Measurements from ENCODE around the gene DOLK.
A peak's percentile ranks its signal among the peaks of the same experiment; 100 is the strongest.

The DOLK gene

GRCh38 chr9:128933731-128934130 is 13.7 kb downstream of the DOLK start:
- no peak for DNase-seq (ENCODE audit: low read depth in 2 of 2)

- no peak for DNase-seq (ENCODE audit: low read depth in 2 of 2)
Measured at GRCh38 chr9:128929560-128929959, 17.8 kb downstream of the DOLK start.

DNA sequence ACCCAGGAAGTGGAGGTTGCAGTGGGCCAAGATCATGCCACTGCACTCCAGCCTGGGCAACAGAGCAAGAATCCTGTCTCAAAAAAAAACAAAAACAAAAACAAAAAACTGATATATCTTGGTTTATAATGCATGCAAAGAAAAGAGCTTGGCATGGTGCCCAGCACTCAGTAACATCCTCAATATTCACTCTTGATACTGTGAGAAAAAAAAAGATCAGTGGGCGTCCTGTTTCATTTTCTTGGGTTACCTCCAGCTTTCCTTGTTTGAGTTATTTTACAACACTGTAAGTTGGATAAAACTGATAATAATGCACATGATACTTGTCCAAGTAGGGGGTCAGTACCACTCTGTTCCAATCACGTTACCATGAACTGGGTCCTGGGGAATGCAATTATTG is 18.8 kb downstream of the DOLK start:
- no peak for DNase-seq (ENCODE audit: low read depth in 2 of 2)

- DNase-seq (ENCODE audit: low read depth in 2 of 2), result peak in 1 of 2 experiments; percentile 43
Measured at GRCh38 chr9:128927731-128928411, 19.5 kb downstream of the DOLK start.

DNA sequence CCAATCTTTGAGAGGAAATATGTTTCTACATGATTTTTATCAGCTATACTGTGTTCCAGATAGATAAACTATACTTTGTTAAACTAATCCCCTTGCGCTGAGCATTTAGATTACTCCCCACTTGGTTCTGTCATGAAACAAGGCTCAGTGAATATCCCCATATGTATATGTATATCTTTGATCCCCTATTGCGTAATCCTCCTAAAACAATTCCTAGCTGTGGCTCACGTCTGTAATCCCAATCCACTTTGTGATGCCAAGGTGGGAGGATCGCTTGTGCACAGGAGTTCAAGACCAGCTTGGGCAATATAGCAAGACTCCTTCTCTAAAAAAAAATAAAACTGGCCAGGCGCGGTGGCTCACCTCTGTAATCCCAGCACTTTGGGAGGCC is 23.9 kb downstream of the DOLK start:
- no peak for DNase-seq (ENCODE audit: low read depth in 2 of 2)

DNA sequence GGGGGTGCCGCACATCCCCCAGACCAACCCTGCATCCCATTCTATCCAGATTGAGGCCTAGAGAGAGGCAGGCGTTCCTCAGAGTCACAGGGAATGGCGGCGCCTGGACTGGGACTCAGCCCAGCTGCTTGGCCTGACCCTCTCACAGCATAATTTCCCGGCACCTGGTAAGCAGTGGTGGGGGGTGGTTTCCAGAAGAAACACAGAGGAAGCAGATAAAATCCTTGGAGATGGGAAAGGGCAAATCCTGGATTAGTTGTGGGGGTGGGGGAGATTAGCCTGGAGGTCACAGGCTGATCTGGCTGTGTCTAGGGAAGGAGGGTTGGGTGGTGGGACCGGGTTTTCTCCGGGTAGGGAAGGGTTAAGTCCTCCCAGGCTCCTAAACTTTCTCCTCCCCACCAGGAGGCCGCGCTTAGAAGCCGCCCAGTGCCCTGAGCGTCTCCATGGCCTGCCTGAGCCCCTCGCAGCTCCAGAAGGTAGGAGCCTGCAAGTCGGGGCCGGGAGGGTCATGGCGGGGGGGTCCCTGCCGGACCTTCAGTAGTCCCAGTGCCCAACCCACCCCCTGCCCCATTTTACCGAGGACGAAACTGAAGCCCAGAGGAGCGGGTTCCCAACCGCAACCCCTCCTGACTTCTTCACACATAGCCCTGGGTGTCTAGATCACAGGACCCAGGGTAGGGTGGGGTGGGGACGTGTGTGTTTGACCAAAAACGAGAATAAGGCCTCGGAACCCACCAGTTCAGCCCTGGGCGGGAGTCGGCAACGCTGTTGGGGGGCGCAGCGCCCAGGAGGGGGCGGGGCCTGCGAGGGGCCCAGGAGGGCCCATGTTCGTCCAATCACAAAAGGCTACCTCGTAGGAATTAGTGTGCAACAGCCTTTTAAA is 25.3 kb downstream of the DOLK start:
- no peak for DNase-seq (ENCODE audit: low read depth in 2 of 2)

- no peak for DNase-seq (ENCODE audit: low read depth in 2 of 2)
Measured at GRCh38 chr9:128920381-128921058, 26.9 kb downstream of the DOLK start, which contains the start of gene PHYHD1. PHYHD1 (plus strand) TSS chr9:128920982; CDS start chr9:128922324, 1,342 bp downstream.

DNA sequence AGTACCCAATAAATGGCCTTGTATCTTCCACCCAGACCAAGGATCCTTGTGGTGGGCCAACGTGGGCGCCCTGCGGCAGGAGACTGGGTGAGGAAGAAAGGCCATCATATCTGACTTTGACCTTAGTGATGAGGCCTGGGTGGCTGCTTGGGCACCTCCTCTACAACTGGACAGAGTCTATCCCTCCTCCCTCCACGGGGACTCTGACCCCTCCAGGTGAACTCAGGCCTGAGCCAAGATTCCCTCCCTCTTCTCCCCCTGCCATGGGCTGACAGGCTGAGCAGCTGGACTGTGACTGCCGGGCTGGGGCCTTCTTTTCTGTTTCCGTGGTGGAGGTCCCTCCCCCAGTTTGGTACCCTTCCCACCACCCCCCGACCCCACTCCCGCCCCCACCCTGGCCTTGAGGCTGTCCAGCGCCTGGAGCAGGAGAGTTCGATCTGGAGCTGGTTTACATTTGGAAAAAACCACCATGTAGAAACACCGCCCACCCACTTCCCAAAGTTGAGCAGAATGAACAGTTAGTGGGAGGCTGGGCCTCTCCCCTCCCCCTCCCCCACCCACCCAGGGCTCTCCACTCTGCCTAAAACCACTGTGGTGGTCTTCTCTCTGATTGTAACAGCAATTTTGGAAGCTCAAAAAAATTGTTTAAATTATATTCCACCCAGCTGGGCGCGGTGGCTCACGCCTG is 27.9 kb downstream of the DOLK start:
- no peak for DNase-seq (ENCODE audit: low read depth in 2 of 2)

GRCh38 chr9:128918921-128919320 is 28.5 kb downstream of the DOLK start:
- no peak for DNase-seq (ENCODE audit: low read depth in 2 of 2)

DNA sequence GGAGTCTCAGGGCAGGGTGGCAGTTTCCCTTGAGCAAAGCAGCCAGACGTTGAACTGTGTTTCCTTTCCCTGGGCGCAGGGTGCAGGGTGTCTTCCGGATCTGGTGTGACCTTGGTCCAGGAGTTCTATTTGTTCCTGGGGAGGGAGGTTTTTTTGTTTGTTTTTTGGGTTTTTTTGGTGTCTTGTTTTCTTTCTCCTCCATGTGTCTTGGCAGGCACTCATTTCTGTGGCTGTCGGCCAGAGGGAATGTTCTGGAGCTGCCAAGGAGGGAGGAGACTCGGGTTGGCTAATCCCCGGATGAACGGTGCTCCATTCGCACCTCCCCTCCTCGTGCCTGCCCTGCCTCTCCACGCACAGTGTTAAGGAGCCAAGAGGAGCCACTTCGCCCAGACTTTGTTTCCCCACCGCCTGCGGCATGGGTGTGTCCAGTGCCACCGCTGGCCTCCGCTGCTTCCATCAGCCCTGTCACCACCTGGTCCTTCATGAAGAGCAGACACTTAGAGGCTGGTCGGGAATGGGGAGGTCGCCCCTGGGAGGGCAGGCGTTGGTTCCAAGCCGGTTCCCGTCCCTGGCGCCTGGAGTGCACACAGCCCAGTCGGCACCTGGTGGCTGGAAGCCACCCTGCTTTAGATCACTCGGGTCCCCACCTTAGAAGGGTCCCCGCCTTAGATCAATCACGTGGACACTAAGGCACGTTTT is 30.1 kb downstream of the DOLK start:
- DNase-seq (ENCODE audit: low read depth in 2 of 2), result no peak

DNA sequence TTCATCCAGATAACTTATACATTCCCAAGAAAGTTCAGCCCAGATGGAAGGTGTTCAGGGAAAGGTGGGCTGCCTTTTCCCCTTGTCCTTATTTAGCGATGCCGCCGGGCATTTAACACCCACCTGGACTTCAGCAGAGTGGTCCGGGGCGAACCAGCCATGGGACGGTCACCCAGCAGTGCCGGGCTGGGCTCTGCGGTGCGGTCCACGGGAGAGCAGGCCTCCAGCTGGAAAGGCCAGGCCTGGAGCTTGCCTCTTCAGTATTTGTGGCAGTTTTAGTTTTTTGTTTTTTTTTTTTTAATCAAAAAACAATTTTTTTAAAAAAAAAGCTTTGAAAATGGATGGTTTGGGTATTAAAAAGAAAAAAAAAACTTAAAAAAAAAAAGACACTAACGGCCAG is 30.7 kb downstream of the DOLK start:
- no peak for DNase-seq (ENCODE audit: low read depth in 2 of 2)

DNA sequence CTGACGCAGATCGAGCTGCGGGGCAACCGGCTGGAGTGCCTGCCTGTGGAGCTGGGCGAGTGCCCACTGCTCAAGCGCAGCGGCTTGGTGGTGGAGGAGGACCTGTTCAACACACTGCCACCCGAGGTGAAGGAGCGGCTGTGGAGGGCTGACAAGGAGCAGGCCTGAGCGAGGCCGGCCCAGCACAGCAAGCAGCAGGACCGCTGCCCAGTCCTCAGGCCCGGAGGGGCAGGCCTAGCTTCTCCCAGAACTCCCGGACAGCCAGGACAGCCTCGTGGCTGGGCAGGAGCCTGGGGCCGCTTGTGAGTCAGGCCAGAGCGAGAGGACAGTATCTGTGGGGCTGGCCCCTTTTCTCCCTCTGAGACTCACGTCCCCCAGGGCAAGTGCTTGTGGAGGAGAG is 31.2 kb downstream of the DOLK start:
- no peak for DNase-seq (ENCODE audit: low read depth in 2 of 2)

- DNase-seq (ENCODE audit: low read depth in 2 of 2), result no peak
Measured at GRCh38 chr9:128913995-128914772, 33.2 kb downstream of the DOLK start.

DNA sequence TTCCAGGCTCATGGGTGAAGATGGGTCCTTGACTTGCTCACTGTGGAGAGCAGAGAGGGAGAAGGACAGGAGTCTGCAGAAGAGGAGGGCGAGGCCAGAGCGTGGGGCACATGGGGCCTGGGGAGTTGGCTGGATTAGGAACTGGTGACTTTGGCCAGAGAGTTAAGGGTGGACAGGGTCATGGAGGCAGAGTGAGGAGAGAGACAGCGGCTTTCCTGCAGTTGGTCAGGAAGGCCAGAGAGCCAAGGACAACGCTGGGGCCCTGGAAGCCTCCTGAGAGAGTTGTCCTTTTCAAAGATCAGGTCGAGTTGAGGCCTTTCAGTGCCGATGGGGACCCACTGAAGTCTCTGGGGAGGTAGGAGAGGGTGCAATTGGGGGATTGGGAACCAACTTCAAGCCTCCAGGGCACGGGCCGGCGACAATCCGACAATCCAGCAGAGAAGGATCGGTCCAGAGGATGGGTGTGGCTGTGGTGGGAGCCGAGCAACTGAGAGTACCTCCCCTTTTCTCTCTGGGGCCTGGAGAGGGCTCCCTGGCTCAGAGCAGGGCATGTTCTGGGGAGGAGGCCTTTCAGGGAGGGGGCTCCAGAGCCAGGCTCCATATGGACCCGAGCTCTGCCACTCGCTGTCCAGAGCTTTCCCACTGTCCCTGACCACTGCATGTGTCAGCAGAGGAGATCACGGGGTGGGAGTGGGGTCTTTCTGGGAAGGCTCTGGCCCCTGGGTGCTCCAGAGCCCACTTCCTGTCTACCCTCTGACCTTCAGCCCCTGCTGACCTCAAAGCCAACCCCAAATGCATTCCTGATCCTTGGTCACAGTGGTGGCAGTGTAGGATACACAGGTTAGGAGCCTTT is 34.1 kb downstream of the DOLK start:
- no peak for DNase-seq (ENCODE audit: low read depth in 2 of 2)

- no peak for DNase-seq (ENCODE audit: low read depth in 2 of 2)
Measured at GRCh38 chr9:128912270-128912853, 35.0 kb downstream of the DOLK start.

DNA sequence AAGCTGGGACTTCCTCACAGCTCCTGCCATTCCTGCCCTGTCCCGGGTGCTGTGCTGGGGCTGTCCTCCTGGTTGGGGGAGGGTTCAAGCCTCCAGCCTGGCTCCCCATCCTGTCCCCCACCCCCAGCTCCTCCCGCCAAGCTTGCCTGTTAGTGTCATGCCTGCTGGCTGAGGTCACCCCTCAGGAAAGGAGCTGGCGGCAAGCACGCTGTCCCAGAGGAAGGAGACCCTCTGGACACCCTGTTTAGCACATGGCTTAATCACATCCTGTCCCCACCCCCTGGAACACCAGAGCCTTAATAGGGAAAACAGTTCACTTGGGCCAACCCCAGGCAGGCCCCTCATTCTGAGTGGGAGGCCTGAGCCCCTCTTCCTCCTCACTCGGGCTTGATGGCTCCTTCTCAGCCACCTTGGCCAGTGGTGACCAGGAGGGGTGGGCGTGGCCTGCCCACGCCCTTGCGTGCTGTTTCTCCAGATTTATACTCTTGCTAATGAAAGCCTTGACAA is 35.8 kb downstream of the DOLK start:
- no peak for DNase-seq (ENCODE audit: low read depth in 2 of 2)

DNA sequence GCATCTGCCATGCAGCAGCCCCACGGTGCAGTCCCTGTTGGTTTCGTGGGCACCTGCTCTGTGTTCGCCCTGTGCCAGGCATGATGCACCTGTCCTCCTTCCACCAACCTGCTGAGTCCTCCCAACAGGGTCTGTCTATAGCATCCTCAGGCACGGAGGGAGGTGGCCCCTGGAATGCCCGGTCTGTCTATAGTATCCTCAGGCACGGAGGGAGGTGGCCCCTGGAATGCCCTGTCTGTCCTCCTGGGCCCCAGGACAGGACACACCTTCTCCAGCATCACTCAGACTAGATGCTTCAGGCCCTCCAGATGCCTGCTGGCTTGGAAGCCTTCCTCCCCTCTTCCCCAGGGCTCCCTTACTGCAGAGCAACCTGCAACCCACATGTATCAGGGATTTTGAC is 36.5 kb downstream of the DOLK start:
- DNase-seq (ENCODE audit: low read depth in 2 of 2), result no peak

GRCh38 chr9:128909859-128910258 is 37.5 kb downstream of the DOLK start:
- DNase-seq (ENCODE audit: low read depth in 2 of 2), result no peak

DNA sequence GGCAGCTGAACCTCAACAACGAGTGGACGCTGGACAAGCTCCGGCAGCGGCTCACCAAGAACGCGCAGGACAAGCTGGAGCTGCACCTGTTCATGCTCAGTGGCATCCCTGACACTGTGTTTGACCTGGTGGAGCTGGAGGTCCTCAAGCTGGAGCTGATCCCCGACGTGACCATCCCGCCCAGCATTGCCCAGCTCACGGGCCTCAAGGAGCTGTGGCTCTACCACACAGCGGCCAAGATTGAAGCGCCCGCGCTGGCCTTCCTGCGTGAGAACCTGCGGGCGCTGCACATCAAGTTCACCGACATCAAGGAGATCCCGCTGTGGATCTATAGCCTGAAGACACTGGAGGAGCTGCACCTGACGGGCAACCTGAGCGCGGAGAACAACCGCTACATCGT is 39.0 kb downstream of the DOLK start:
- no peak for DNase-seq (ENCODE audit: low read depth in 2 of 2)

Measured in stimulated activated CD4-positive, alpha-beta T cell treated with anti-CD3 and anti-CD28 coated beads, Interleukin-12 subunit alpha, Interleukin-12 subunit beta, amount 100 ng/mL, for 24 hours (primary cell).